K562 (cell line): ENCODE data around the gene DHRS3. TPM values are rescaled to one million over a fixed set of nuclear protein-coding genes. Genes with fewer than 3 reads are reported as not detected.
A peak's percentile ranks its signal among the peaks of the same experiment; 100 is the strongest.
"Not testable (repeated sequence)": the region's sequence is repeated elsewhere in the genome, so short reads cannot be mapped to it uniquely, and the experiment has no call there.

Source experiments
- ASH1L ChIP-seq: fragments of 450-650 bp; IDR thresholded peaks from 2 replicates; pipeline ENCODE4 v1.6.1; 2018; ENCODE audit warnings: borderline replicate concordance, mild to moderate bottlenecking, low read depth; ENCODE audit not compliant: partially characterized antibody
- ELF4 ChIP-seq: fragments of 450-650 bp; formaldehyde crosslinking; IDR thresholded peaks from 2 replicates; pipeline ENCODE4 v1.4.0; 2022; ENCODE audit warnings: missing genetic modification characterization
- HDAC2 ChIP-seq: fragments of 450-650 bp; IDR thresholded peaks from 2 replicates; pipeline ENCODE4 v1.6.1; 2016; ENCODE audit warnings: mild to moderate bottlenecking
- HLTF ChIP-seq: fragments of 450-650 bp; IDR thresholded peaks from 2 replicates; pipeline ENCODE4 v1.6.1; 2016
- KAT8 ChIP-seq: fragments of 450-650 bp; IDR thresholded peaks from 2 replicates; pipeline ENCODE4 v1.6.1; 2016; ENCODE audit warnings: low read depth, mild to moderate bottlenecking
- MIER1 ChIP-seq: fragments of 450-650 bp; IDR thresholded peaks from 2 replicates; pipeline ENCODE4 v1.6.1; 2016; ENCODE audit warnings: antibody characterized with exemption, mild to moderate bottlenecking, low read depth
- MYNN ChIP-seq, 2 experiments: sonication (generic); formaldehyde crosslinking in 1 of 2; IDR thresholded peaks; 2 replicates each; pipeline versions ENCODE4 v1.5.0 to v1.6.1; 2016 to 2020; ENCODE audit warnings: antibody characterized with exemption in 1 of 2, missing genetic modification reagents in 1 of 2
- NCOA2 ChIP-seq, 2 experiments: fragments of 450-650 bp; IDR thresholded peaks; 2 replicates each; pipeline ENCODE4 v1.6.1; 2018; ENCODE audit warnings: mild to moderate bottlenecking in 2 of 2, moderate library complexity in 1 of 2; ENCODE audit not compliant: partially characterized antibody in 2 of 2
- NFRKB ChIP-seq: fragments of 450-650 bp; IDR thresholded peaks from 2 replicates; pipeline ENCODE4 v1.6.1; 2016; ENCODE audit warnings: low read depth
- NR2C1 ChIP-seq, 2 experiments: fragments of 450-650 bp; IDR thresholded peaks; 2 replicates each; pipeline ENCODE4 v1.6.1; 2017; ENCODE audit warnings: mild to moderate bottlenecking in 2 of 2, antibody characterized with exemption in 1 of 2, inconsistent platforms in 1 of 2, missing compliant biosample characterization in 1 of 2, missing genetic modification characterization in 1 of 2
- NRF1 ChIP-seq, 2 experiments: fragments of 450-650 bp; IDR thresholded peaks in 1 of 2; conservative IDR thresholded peaks in 1 of 2; 2 replicates each; pipeline ENCODE4 v1.6.1; 2014; ENCODE audit warnings: mild to moderate bottlenecking in 2 of 2
- RFX1 ChIP-seq: fragments of 450-650 bp; IDR thresholded peaks from 2 replicates; pipeline ENCODE4 v1.6.1; 2016; ENCODE audit warnings: mild to moderate bottlenecking, moderate library complexity
- SNIP1 ChIP-seq: fragments of 450-650 bp; IDR thresholded peaks from 2 replicates; pipeline ENCODE4 v1.7.1; 2017; ENCODE audit warnings: low read depth, mild to moderate bottlenecking
- TOE1 ChIP-seq, 2 experiments: fragments of 450-650 bp in 1 of 2; sonication (generic) in 1 of 2; formaldehyde crosslinking in 1 of 2; IDR thresholded peaks; 2 replicates each; pipeline versions ENCODE4 v1.7.1 to v1.8.0; 2016 to 2022; ENCODE audit warnings: borderline replicate concordance in 2 of 2, mild to moderate bottlenecking in 2 of 2, antibody characterized with exemption in 1 of 2, inconsistent platforms in 1 of 2, low read depth in 1 of 2, missing genetic modification reagents in 1 of 2, moderate library complexity in 1 of 2
- ZBTB2 ChIP-seq: fragments of 450-650 bp; IDR thresholded peaks from 2 replicates; pipeline ENCODE4 v1.6.1; 2016; ENCODE audit warnings: antibody characterized with exemption
- ZBTB5 ChIP-seq: fragments of 450-650 bp; IDR thresholded peaks from 2 replicates; pipeline ENCODE4 v1.6.1; 2017; ENCODE audit warnings: antibody characterized with exemption
- ZC3H8 ChIP-seq: fragments of 450-650 bp; IDR thresholded peaks from 2 replicates; pipeline ENCODE4 v1.6.1; 2017
- ZNF316 ChIP-seq: fragments of 450-650 bp; IDR thresholded peaks from 2 replicates; pipeline ENCODE4 v1.6.1; 2016
- polyA plus RNA-seq, 8 experiments: library from polyadenylated mRNA; depleted of rRNA in 4 of 8; stranded (reverse) in 5 of 8; unstranded in 3 of 8; fragments of >200 nt; fragmentation: Nextera tagmentation in 2 of 8; fragmentation: Illumina TruSeq in 1 of 8; extraction: Ambion mirVana in 2 of 8; extraction: Trizol in 1 of 8; gene quantifications; 2 replicates each; pipeline versions ENCODE4 v1.2.1 to v1.2.3, GENCODE V29; 2011 to 2014; ENCODE audit warnings: inconsistent platforms in 1 of 8, missing spikeins in 1 of 8
- total RNA-seq, 7 experiments: library from RNA; depleted of rRNA in 6 of 7; stranded (reverse); fragments of >200 nt in 6 of 7; fragmentation: Illumina TruSeq in 2 of 7; extraction: Trizol in 2 of 7; gene quantifications; 2 replicates each; pipeline versions ENCODE4 v1.2.1 to v1.2.3, GENCODE V29; 2011 to 2021; ENCODE audit warnings: low replicate concordance in 1 of 7
- TF ChIP-seq, protein P1 (sequence below), 2 experiments: fragments of 150-350 bp in 1 of 2; IDR thresholded peaks; 2 replicates each; pipeline ENCODE4 v1.6.1; 2012 to 2016; ENCODE audit warnings: low read depth in 2 of 2, low read length in 2 of 2, mild to moderate bottlenecking in 1 of 2, moderate library complexity in 1 of 2
- TF ChIP-seq, protein P2 (sequence below): fragments of 450-650 bp; IDR thresholded peaks from 2 replicates; pipeline ENCODE4 v1.6.1; 2016; ENCODE audit warnings: missing biosample characterization, missing genetic modification characterization

Gene DHRS3
- total and polyA plus RNA-seq, 9 of the 15 experiments (the other 6 are each of a cell fraction or from before 2014, with no cell fraction given): 21.0 to 116 (median 58.7) TPM

- TF ChIP-seq, protein P1, sequence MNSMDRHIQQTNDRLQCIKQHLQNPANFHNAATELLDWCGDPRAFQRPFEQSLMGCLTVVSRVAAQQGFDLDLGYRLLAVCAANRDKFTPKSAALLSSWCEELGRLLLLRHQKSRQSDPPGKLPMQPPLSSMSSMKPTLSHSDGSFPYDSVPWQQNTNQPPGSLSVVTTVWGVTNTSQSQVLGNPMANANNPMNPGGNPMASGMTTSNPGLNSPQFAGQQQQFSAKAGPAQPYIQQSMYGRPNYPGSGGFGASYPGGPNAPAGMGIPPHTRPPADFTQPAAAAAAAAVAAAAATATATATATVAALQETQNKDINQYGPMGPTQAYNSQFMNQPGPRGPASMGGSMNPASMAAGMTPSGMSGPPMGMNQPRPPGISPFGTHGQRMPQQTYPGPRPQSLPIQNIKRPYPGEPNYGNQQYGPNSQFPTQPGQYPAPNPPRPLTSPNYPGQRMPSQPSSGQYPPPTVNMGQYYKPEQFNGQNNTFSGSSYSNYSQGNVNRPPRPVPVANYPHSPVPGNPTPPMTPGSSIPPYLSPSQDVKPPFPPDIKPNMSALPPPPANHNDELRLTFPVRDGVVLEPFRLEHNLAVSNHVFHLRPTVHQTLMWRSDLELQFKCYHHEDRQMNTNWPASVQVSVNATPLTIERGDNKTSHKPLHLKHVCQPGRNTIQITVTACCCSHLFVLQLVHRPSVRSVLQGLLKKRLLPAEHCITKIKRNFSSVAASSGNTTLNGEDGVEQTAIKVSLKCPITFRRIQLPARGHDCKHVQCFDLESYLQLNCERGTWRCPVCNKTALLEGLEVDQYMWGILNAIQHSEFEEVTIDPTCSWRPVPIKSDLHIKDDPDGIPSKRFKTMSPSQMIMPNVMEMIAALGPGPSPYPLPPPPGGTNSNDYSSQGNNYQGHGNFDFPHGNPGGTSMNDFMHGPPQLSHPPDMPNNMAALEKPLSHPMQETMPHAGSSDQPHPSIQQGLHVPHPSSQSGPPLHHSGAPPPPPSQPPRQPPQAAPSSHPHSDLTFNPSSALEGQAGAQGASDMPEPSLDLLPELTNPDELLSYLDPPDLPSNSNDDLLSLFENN (IDR thresholded peaks at IDR 0.05; ENCODE audit: low read depth in 2 of 2, low read length in 2 of 2): 0 out of 4 replicates have a peak, but pooled peaks of 1 of the 2 experiments have one; percentile 3
- TF ChIP-seq ASH1L: peak; percentile 74
- TF ChIP-seq RFX1: 0 out of 2 replicates have a peak, but pooled peaks have one; percentile 11
- TF ChIP-seq NFRKB: peak; percentile 71
- 0 out of 4 replicates have a peak, but pooled peaks of 1 of the 2 experiments have one; percentile 0 for TF ChIP-seq NRF1 (conservative IDR thresholded peaks at IDR 0.05 in 1 of 2, IDR thresholded peaks at IDR 0.05 in 1 of 2)
- 0 out of 2 replicates have a peak, but pooled peaks have one; percentile 12 for TF ChIP-seq HDAC2
- peak; percentile 70; the same call in 1 of the 2 replicates for TF ChIP-seq KAT8
- TF ChIP-seq, protein P2, sequence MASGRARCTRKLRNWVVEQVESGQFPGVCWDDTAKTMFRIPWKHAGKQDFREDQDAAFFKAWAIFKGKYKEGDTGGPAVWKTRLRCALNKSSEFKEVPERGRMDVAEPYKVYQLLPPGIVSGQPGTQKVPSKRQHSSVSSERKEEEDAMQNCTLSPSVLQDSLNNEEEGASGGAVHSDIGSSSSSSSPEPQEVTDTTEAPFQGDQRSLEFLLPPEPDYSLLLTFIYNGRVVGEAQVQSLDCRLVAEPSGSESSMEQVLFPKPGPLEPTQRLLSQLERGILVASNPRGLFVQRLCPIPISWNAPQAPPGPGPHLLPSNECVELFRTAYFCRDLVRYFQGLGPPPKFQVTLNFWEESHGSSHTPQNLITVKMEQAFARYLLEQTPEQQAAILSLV: peak; percentile 57
- TF ChIP-seq SNIP1: peak; percentile 75
- TF ChIP-seq ZC3H8: peak; percentile 94
- peak; percentile 83 for TF ChIP-seq ZBTB5
- 0 out of 2 replicates have a peak, but pooled peaks have one; percentile 38 for TF ChIP-seq MYNN (IDR thresholded peaks at IDR 0.05)
- TF ChIP-seq MYNN (CRISPR knock-in tag; IDR thresholded peaks at IDR 0.05); TOE1 (CRISPR knock-in tag; IDR thresholded peaks at IDR 0.05; ENCODE audit: borderline replicate concordance, low read depth); NR2C1 (tag; IDR thresholded peaks at IDR 0.05): not testable (repeated sequence)
- peak; percentile 83 for TF ChIP-seq MIER1
- peak; percentile 31; the same call in 1 of the 2 replicates for TF ChIP-seq ZNF316
- peak; percentile 96 for TF ChIP-seq HLTF
- TF ChIP-seq NCOA2 (IDR thresholded peaks at IDR 0.05; ENCODE audit: partially characterized antibody in 2 of 2): peak in 1 of 2 experiments; percentile 7
- TF ChIP-seq ZBTB2: peak; percentile 92
- TF ChIP-seq TOE1 (IDR thresholded peaks at IDR 0.05; ENCODE audit: borderline replicate concordance): peak; percentile 65; the same call in 1 of the 2 replicates
- TF ChIP-seq ELF4 (CRISPR knock-in tag): peak; percentile 83
- TF ChIP-seq NR2C1 (IDR thresholded peaks at IDR 0.05): peak; percentile 48
Measured at GRCh38 chr1:12657885-12658512, 40.0 kb upstream of the DHRS3 start (continued).
